Fibroblast of the aortic adventitia (primary cell): ENCODE data around the gene NAGS. TPM values are rescaled to one million over a fixed set of nuclear protein-coding genes. Genes with fewer than 3 reads are reported as not detected.
"Not testable (repeated sequence)": the region's sequence is repeated elsewhere in the genome, so short reads cannot be mapped to it uniquely, and the experiment has no call there.

Experiments
- DNase-seq: peaks from one replicate; pipeline ENCODE4 v3.0.0-alpha.2; 2010; ENCODE audit warnings: low read depth
- H3K4me3 ChIP-seq: 2 replicates; pipeline ENCODE4 v1.5.1; 2011; ENCODE audit warnings: low read depth, mild to moderate bottlenecking, control low read depth, low read length, moderate library complexity
- CTCF ChIP-seq: IDR thresholded peaks from 2 replicates; pipeline ENCODE4 v1.5.1; 2011; ENCODE audit warnings: mild to moderate bottlenecking, low read length, control low read depth, inconsistent platforms; ENCODE audit not compliant: insufficient read depth
- total RNA-seq: library from RNA; depleted of rRNA; stranded (reverse); fragments of >200 nt; gene quantifications from 2 replicates; pipeline ENCODE4 v1.2.3, GENCODE V29; 2012; ENCODE audit warnings: low replicate concordance

The NAGS gene
- total RNA-seq, 1 donor = 2.5 TPM

GRCh38 chr17:43967251-43967875 is 37.1 kb upstream of the NAGS start:
- TF ChIP-seq CTCF = no peak
- DNase-seq = no peak
- H3K4me3 ChIP-seq = no peak overlapping the region

- TF ChIP-seq CTCF = no peak
- DNase-seq = no peak
- H3K4me3 ChIP-seq = no peak overlapping the region
Measured at GRCh38 chr17:43970366-43970765, 34.1 kb upstream of the NAGS start.

GRCh38 chr17:43971436-43971835 is 33.0 kb upstream of the NAGS start:
- not testable (repeated sequence) for DNase-seq, H3K4me3 ChIP-seq

GRCh38 chr17:43972444-43973212 is 31.8 kb upstream of the NAGS start:
- DNase-seq = not testable (repeated sequence)

GRCh38 chr17:43974382-43975266 is 29.8 kb upstream of the NAGS start:
- no peak overlapping the region for H3K4me3 ChIP-seq
- no peak for DNase-seq
- TF ChIP-seq CTCF = no peak

More at GRCh38 chr17:43972444-43973212, 31.8 kb upstream of the NAGS start:
- not testable (repeated sequence) for H3K4me3 ChIP-seq

GRCh38 chr17:43975898-43976297 is 28.5 kb upstream of the NAGS start:
- no peak for DNase-seq
- no peak for TF ChIP-seq CTCF
- H3K4me3 ChIP-seq = no peak overlapping the region

- no peak for TF ChIP-seq CTCF
- no peak for DNase-seq
- no peak overlapping the region for H3K4me3 ChIP-seq
Measured at GRCh38 chr17:43976963-43977837, 27.2 kb upstream of the NAGS start.
